Transverse colon (tissue), 4 donors: ENCODE data around the gene VSTM4.

ENCODE experiments used
- CTCF ChIP-seq, 5 experiments: fragments of 200-600 bp in 3 of 5; fragments of 450-650 bp in 2 of 5; sonication (generic) in 3 of 5; IDR thresholded peaks; 1 replicate in 2 of 5; 2 replicates in 3 of 5; pipeline ENCODE4 v1.5.1; 2016 to 2017; ENCODE audit warnings: antibody characterized with exemption in 5 of 5, inconsistent platforms in 3 of 5, mild to moderate bottlenecking in 2 of 5, moderate library complexity in 1 of 5
- EP300 ChIP-seq: sonication (generic); formaldehyde crosslinking; IDR thresholded peaks from one replicate; pipeline ENCODE4 v1.6.1; 2017; ENCODE audit warnings: antibody characterized with exemption, low read depth
- POLR2A ChIP-seq: fragments of 450-650 bp; IDR thresholded peaks from one replicate; pipeline ENCODE4 v1.6.1; 2016; ENCODE audit warnings: antibody characterized with exemption, mild to moderate bottlenecking, moderate library complexity
- POLR2AphosphoS5 ChIP-seq, 3 donors: sonication (generic); formaldehyde crosslinking; IDR thresholded peaks; one replicate each; pipeline ENCODE4 v1.6.1; 2016; ENCODE audit warnings: antibody characterized with exemption in 3 of 3

- no peak for TF ChIP-seq POLR2A
- no peak for TF ChIP-seq CTCF (IDR thresholded peaks at IDR 0.05)
- no peak for TF ChIP-seq POLR2AphosphoS5 (IDR thresholded peaks at IDR 0.05)
- TF ChIP-seq EP300, result no peak
Measured at GRCh38 chr10:49152663-49153062, 37.3 kb upstream of the VSTM4 start.
